ENCODE data around the gene CLDND1. TPM values are rescaled to one million over a fixed set of nuclear protein-coding genes. Genes with fewer than 3 reads are reported as not detected.

The CLDND1 gene
- total and polyA plus RNA-seq, 10 of the 15 experiments (the other 5 are each of a cell fraction or from before 2014, with no cell fraction given): 97.8 to 225 (median 152) TPM

DNA sequence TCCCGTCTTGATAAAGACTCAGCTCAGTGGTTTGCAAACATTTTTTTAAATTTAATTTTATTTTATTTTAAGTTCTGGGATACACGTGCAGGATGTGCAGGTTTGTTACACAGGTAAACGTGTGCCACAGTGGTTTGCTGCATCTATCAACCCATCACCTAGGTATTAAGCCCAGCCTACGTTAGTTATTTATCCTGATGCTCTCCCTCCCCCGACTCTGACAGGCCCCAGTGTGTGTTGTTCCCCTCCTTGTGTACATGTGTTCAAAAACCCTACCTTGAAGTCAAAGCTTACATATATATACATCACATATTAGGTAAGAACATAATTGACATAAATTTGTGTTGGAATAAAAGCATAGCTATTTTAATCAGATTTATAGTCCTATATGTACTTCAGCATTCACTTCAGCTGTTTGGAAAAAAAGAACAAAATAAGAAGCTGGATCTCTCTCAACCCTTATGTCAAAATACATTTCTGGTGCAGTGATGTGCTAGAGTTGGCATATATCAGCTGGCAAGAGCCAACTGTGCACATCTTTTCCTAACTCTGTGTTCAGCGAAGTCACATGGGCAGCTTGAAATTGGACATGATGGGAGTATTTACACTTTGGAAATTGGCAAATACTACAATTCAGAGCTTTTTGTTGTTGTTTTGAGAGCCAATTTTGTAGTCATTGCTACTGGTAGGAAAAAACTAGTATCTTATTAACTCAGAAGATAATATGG, 35.6 kb upstream of the CLDND1 start (continued):
- TF ChIP-seq MTA2 (IDR thresholded peaks at IDR 0.05; ENCODE audit: low read depth) (no peak), BHLHE40 (IDR thresholded peaks at IDR 0.05; ENCODE audit: borderline replicate concordance in 1 of 2, low read depth in 2 of 2, low read length in 1 of 2) (0 out of 4 replicates have a peak, but pooled peaks of 1 of the 2 experiments have one; percentile 1), RFX5 (IDR thresholded peaks at IDR 0.05; ENCODE audit: low read depth, low read length) (no peak), MTA3 (IDR thresholded peaks at IDR 0.05; ENCODE audit: borderline replicate concordance, low read length) (peak; percentile 4; the same call in 1 of the 2 replicates), ZNF24 (IDR thresholded peaks at IDR 0.05) (no peak), SMAD5 (IDR thresholded peaks at IDR 0.05; ENCODE audit: low read depth) (no peak), ESRRA (IDR thresholded peaks at IDR 0.05; ENCODE audit: low read length) (no peak), SREBF2 (IDR thresholded peaks at IDR 0.05; ENCODE audit: low read length) (no peak), RB1 (IDR thresholded peaks at IDR 0.05; ENCODE audit: borderline replicate concordance) (no peak), ETV6 (conservative IDR thresholded peaks at IDR 0.05 in 1 of 2, IDR thresholded peaks at IDR 0.05 in 1 of 2; ENCODE audit: borderline replicate concordance in 1 of 2, low read depth in 1 of 2) (no peak), POU2F2 (IDR thresholded peaks at IDR 0.05; ENCODE audit: borderline replicate concordance, low read depth, low read length) (no peak), EED (IDR thresholded peaks at IDR 0.05; ENCODE audit: low read depth) (no peak), IRF4 (IDR thresholded peaks at IDR 0.05; ENCODE audit: low read depth, low read length) (no peak), TBL1XR1 (IDR thresholded peaks at IDR 0.05; ENCODE audit: low read depth, low read length) (no peak), SUZ12 (IDR thresholded peaks at IDR 0.05; ENCODE audit: unreplicated experiment) (no peak), JUND (IDR thresholded peaks at IDR 0.05; ENCODE audit: low read depth, low read length) (no peak), CBX5 (IDR thresholded peaks at IDR 0.05; ENCODE audit: low read depth) (no peak)
- TF ChIP-seq, protein P1, sequence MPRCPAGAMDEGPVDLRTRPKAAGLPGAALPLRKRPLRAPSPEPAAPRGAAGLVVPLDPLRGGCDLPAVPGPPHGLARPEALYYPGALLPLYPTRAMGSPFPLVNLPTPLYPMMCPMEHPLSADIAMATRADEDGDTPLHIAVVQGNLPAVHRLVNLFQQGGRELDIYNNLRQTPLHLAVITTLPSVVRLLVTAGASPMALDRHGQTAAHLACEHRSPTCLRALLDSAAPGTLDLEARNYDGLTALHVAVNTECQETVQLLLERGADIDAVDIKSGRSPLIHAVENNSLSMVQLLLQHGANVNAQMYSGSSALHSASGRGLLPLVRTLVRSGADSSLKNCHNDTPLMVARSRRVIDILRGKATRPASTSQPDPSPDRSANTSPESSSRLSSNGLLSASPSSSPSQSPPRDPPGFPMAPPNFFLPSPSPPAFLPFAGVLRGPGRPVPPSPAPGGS (IDR thresholded peaks at IDR 0.05; ENCODE audit: borderline replicate concordance, insufficient read depth, low read depth, low read length, poor library complexity, severe bottlenecking): no peak
- TF ChIP-seq, protein P2, sequence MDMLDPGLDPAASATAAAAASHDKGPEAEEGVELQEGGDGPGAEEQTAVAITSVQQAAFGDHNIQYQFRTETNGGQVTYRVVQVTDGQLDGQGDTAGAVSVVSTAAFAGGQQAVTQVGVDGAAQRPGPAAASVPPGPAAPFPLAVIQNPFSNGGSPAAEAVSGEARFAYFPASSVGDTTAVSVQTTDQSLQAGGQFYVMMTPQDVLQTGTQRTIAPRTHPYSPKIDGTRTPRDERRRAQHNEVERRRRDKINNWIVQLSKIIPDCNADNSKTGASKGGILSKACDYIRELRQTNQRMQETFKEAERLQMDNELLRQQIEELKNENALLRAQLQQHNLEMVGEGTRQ (IDR thresholded peaks at IDR 0.05; ENCODE audit: borderline replicate concordance, low read depth, low read length): no peak
- TF ChIP-seq, protein P3, sequence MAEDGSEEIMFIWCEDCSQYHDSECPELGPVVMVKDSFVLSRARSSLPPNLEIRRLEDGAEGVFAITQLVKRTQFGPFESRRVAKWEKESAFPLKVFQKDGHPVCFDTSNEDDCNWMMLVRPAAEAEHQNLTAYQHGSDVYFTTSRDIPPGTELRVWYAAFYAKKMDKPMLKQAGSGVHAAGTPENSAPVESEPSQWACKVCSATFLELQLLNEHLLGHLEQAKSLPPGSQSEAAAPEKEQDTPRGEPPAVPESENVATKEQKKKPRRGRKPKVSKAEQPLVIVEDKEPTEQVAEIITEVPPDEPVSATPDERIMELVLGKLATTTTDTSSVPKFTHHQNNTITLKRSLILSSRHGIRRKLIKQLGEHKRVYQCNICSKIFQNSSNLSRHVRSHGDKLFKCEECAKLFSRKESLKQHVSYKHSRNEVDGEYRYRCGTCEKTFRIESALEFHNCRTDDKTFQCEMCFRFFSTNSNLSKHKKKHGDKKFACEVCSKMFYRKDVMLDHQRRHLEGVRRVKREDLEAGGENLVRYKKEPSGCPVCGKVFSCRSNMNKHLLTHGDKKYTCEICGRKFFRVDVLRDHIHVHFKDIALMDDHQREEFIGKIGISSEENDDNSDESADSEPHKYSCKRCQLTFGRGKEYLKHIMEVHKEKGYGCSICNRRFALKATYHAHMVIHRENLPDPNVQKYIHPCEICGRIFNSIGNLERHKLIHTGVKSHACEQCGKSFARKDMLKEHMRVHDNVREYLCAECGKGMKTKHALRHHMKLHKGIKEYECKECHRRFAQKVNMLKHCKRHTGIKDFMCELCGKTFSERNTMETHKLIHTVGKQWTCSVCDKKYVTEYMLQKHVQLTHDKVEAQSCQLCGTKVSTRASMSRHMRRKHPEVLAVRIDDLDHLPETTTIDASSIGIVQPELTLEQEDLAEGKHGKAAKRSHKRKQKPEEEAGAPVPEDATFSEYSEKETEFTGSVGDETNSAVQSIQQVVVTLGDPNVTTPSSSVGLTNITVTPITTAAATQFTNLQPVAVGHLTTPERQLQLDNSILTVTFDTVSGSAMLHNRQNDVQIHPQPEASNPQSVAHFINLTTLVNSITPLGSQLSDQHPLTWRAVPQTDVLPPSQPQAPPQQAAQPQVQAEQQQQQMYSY (CRISPR knock-in tag; IDR thresholded peaks at IDR 0.05): peak; percentile 69; the same call in 1 of the 2 replicates
